ENCODE data around the gene RNFT2. TPM values are rescaled to one million over a fixed set of nuclear protein-coding genes. Genes with fewer than 3 reads are reported as not detected.

RNFT2 gene, protein sequence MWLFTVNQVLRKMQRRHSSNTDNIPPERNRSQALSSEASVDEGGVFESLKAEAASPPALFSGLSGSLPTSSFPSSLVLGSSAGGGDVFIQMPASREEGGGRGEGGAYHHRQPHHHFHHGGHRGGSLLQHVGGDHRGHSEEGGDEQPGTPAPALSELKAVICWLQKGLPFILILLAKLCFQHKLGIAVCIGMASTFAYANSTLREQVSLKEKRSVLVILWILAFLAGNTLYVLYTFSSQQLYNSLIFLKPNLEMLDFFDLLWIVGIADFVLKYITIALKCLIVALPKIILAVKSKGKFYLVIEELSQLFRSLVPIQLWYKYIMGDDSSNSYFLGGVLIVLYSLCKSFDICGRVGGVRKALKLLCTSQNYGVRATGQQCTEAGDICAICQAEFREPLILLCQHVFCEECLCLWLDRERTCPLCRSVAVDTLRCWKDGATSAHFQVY
- total RNA-seq (2022; extraction: Qiagen RNA extraction; ENCODE audit: low read depth) = 1.8 to 3.7 TPM (median 2.1 TPM) in 5 replicates

DNA sequence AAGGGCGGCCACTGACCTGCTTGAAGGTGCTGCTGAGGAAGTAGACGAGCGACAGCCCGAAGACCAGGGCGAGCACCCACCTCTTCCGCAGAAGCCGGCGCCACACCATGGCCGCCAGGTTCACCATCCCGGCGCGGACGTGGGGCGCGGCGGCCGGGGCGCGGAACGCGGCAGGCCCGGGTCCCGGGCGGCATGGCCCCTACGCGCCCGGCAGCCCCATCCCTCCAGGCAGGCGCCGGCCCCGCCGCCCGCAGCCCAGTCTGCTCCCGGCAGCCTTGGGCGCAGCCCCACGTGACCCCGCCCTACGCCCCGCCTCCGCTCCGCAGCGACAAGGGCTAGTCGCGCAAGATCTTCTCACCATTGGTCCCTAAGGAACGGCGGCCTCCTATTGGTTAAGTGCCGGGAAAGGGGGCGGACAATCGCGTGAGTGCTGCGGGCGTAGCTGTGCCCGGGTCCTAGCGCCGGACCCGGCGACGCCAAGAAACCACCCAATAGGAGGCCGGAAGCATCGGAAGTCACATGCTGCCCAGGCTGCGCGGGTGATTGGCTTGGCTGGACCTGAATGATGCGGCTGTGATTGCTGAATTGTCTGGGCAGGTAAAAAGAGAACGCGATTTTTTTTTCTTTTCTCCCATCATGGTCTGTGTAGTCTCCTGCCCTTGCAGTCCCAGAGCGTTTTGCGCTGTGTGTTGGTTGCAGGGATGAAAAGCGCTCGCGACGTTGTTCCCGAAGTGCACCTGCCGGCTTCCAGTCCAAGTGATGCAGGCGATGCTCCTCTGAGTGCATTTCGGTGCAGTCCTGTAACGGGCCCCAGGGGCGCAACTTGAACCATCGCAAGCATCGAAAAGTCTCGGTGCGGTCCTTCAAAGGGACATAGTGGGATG is at the start of gene RNFT2, which contains the start of gene SPRING1:
TSS of gene RNFT2 (plus strand) at position 542 of the 884 bp plus-strand sequence. CDS start 2,183 bp downstream, outside the sequence.
TSS of gene SPRING1 (minus strand) at position 296 of the 884 bp plus-strand sequence. CDS start at position 127, 169 bp downstream.

DNA sequence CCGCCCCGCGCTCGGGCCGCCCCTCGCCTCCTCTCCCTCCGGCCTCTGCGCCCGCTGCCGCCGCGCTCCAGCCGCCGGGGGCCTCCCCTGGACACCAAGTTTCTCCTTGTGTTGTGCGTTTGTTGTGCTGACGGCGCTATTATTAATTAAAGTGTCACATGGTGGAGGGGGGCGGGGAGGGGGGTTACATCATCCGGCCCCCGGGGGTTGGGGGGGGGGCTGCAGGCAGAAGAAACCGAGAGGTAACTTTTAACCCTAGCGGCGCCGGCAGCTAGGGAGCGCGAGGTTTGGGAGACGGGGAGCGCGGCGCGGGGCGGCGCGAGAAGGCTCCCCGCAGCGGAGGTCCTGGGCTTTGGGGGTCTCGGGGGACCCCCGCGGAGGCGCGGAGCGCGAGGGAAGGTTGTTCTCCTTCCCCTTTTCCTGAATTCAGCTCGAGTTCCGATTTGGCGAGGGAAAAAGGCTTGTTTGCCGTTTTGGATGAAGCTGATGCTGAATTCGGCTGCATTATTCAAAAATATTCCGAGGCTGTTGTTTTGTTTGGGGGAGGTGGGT is 143.3 kb downstream of the RNFT2 start, which contains the start of gene HRK:
TSS of gene HRK (minus strand) at position 117 of the 552 bp plus-strand sequence. CDS start 134 bp downstream, outside the sequence.

Other genes with a start within 250 kb of the RNFT2 start
- gene MAP1LC3B2, start 178.9 kb upstream of the RNFT2 start, total RNA-seq (2022; extraction: Qiagen RNA extraction; ENCODE audit: low read depth) = 1.3 to 1.6 TPM (median 1.3 TPM) in 5 replicates
- 15.3 to 29.8 TPM (median 22.6 TPM) in 5 replicates for gene SPRING1, start 246 bp upstream of the RNFT2 start, total RNA-seq (2022; extraction: Qiagen RNA extraction; ENCODE audit: low read depth)
- gene HRK, start 143.1 kb downstream of the RNFT2 start, total RNA-seq (2022; extraction: Qiagen RNA extraction; ENCODE audit: low read depth) = 0.63 to 1.1 TPM (median 0.85 TPM) in 5 replicates
- gene FBXW8, start 172.6 kb downstream of the RNFT2 start, total RNA-seq (2022; extraction: Qiagen RNA extraction; ENCODE audit: low read depth) = 4.9 to 6.8 TPM (median 5.7 TPM) in 5 replicates